Measurements from ENCODE around the gene NRP1.

DNA sequence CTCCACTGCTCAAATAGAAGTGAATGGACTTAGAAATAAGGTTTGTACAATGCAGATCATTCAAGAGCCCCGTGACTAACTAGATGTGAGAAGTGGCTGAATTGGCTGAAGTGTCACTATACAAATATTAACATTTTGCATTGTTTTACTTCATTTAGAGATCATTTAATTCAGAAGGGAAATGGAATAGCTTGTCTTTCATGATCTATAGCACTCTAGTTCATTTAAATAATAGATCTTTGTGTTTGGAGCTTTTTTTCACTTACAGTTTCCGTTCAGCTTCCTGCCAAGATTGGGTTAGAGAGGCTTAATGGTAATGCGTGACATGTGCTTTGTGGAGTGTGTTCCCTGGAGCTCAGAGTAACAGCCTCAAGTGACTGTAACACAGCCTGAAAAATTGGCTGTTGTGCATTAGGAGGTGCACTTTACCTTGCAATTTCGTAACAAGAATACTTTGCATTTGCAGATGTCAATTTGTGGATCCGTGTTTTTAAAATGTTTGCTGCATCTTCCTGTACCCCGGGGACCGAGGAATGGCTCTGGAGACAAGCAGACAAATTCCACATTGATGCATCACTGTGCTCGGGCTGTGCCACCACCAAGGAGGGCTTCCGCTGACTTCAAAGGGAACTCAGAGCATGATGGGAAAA, 170.3 kb downstream of the NRP1 start:
- TF ChIP-seq, protein P1, sequence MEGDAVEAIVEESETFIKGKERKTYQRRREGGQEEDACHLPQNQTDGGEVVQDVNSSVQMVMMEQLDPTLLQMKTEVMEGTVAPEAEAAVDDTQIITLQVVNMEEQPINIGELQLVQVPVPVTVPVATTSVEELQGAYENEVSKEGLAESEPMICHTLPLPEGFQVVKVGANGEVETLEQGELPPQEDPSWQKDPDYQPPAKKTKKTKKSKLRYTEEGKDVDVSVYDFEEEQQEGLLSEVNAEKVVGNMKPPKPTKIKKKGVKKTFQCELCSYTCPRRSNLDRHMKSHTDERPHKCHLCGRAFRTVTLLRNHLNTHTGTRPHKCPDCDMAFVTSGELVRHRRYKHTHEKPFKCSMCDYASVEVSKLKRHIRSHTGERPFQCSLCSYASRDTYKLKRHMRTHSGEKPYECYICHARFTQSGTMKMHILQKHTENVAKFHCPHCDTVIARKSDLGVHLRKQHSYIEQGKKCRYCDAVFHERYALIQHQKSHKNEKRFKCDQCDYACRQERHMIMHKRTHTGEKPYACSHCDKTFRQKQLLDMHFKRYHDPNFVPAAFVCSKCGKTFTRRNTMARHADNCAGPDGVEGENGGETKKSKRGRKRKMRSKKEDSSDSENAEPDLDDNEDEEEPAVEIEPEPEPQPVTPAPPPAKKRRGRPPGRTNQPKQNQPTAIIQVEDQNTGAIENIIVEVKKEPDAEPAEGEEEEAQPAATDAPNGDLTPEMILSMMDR (IDR thresholded peaks at IDR 0.05), result no peak
- TF ChIP-seq POLR2A (IDR thresholded peaks at IDR 0.05), result no peak

Measured in lower leg skin (tissue), 3 donors.